Chondrocyte (in vitro differentiated cells): ENCODE measurements around the gene RGS9. TPM values are rescaled to one million over a fixed set of nuclear protein-coding genes. Genes with fewer than 3 reads are reported as not detected.

Experiments
- DNase-seq: peaks from one replicate; pipeline ENCODE4 v3.0.0; 2021; ENCODE audit warnings: mixed read lengths, low spot score
- H3K27ac Mint-ChIP-seq: one replicate; pipeline ENCODE4 v1.8.0; 2021; ENCODE audit warnings: mild to moderate bottlenecking, moderate library complexity, mixed read lengths; ENCODE audit not compliant: unreplicated experiment
- H3K27me3 Mint-ChIP-seq: 2 replicates; pipeline ENCODE4 v1.8.0; 2021; ENCODE audit warnings: low read depth, mixed read lengths
- H3K36me3 Mint-ChIP-seq: 2 replicates; pipeline ENCODE4 v1.8.0; 2021; ENCODE audit warnings: low read depth, mixed read lengths
- H3K4me1 Mint-ChIP-seq: 2 replicates; pipeline ENCODE4 v1.8.0; 2021; ENCODE audit warnings: low read depth, mild to moderate bottlenecking, mixed read lengths
- H3K4me3 Mint-ChIP-seq: one replicate; pipeline ENCODE4 v1.8.0; 2021; ENCODE audit warnings: mild to moderate bottlenecking, moderate library complexity, mixed read lengths; ENCODE audit not compliant: unreplicated experiment
- H3K9me3 Mint-ChIP-seq: 2 replicates; pipeline ENCODE4 v1.8.0; 2021; ENCODE audit warnings: low read depth, mixed read lengths
- CTCF ChIP-seq: fragments of 200-600 bp; sonication (generic); IDR thresholded peaks from 2 replicates; pipeline ENCODE4 v1.5.0; 2021; ENCODE audit warnings: antibody characterized with exemption, mild to moderate bottlenecking, moderate library complexity
- total RNA-seq: library from RNA; stranded (reverse); gene quantifications from 3 replicates; pipeline ENCODE4 v1.2.1, GENCODE V29; 2021

Gene RGS9
- total RNA-seq, 1 donor from 2014 or later, result 14.9 TPM

- no peak for TF ChIP-seq CTCF
- DNase-seq, result no peak
- no peak overlapping the region for H3K4me3 Mint-ChIP-seq
- H3K4me1 Mint-ChIP-seq, result peaks cover 7% of the 10 kb centered on the region
- H3K27ac Mint-ChIP-seq, result no peak overlapping the region
- H3K27me3 Mint-ChIP-seq, result no peaks in the 10 kb centered on the region
- peaks cover 8% of the 10 kb centered on the region for H3K9me3 Mint-ChIP-seq
- peaks cover 3% of the 10 kb centered on the region for H3K36me3 Mint-ChIP-seq
Measured at GRCh38 chr17:65231086-65231485, 93.9 kb downstream of the RGS9 start.

GRCh38 chr17:65231662-65232335, 94.6 kb downstream of the RGS9 start:
- DNase-seq, result no peak
- H3K9me3 Mint-ChIP-seq, result peaks cover 11% of the 10 kb centered on the region
- peak overlapping the region; percentile 41 for H3K27ac Mint-ChIP-seq
- H3K27me3 Mint-ChIP-seq, result no peaks in the 10 kb centered on the region
- no peak overlapping the region for H3K4me3 Mint-ChIP-seq
- TF ChIP-seq CTCF, result peak; percentile 94
- peaks cover 3% of the 10 kb centered on the region for H3K36me3 Mint-ChIP-seq
- peaks cover 7% of the 10 kb centered on the region for H3K4me1 Mint-ChIP-seq

- Mint-ChIP-seq H3K27ac (no peak overlapping the region), H3K4me3 (no peak overlapping the region), H3K9me3 (peaks cover 17% of the 10 kb centered on the region), H3K36me3 (peaks cover 3% of the 10 kb centered on the region), H3K27me3 (no peaks in the 10 kb centered on the region), H3K4me1 (peaks cover 7% of the 10 kb centered on the region)
- no peak for DNase-seq
- TF ChIP-seq CTCF, result no peak
Measured at GRCh38 chr17:65235284-65235683, 98.1 kb downstream of the RGS9 start.

- Mint-ChIP-seq H3K4me3 (no peak overlapping the region), H3K4me1 (peaks cover 6% of the 10 kb centered on the region), H3K9me3 (peaks cover 17% of the 10 kb centered on the region), H3K27ac (no peak overlapping the region), H3K36me3 (peaks cover 3% of the 10 kb centered on the region), H3K27me3 (no peaks in the 10 kb centered on the region)
- TF ChIP-seq CTCF, result no peak
- no peak for DNase-seq
Measured at GRCh38 chr17:65236321-65236720, 99.2 kb downstream of the RGS9 start.

- Mint-ChIP-seq H3K4me3 (no peak overlapping the region), H3K4me1 (peaks cover 9% of the 10 kb centered on the region), H3K9me3 (no peaks in the 10 kb centered on the region), H3K27me3 (peaks cover 4% of the 10 kb centered on the region), H3K36me3 (no peaks in the 10 kb centered on the region), H3K27ac (no peak overlapping the region)
- TF ChIP-seq CTCF, result no peak
- no peak for DNase-seq
Measured at GRCh38 chr17:65243838-65244625, 106.9 kb downstream of the RGS9 start.
